ENCODE data around the gene KRT24.

KRT24 gene

GRCh38 chr17:40687106-40687505 lies 16.4 kb downstream of the KRT24 start:
- FAIRE-seq: no peak

GRCh38 chr17:40686192-40686591 lies 17.4 kb downstream of the KRT24 start:
- peak; percentile 94 for FAIRE-seq

GRCh38 chr17:40680998-40681397 lies 22.6 kb downstream of the KRT24 start:
- FAIRE-seq: no peak

GRCh38 chr17:40679523-40679907 lies 24.0 kb downstream of the KRT24 start:
- no peak for FAIRE-seq

GRCh38 chr17:40678902-40679522 lies 24.5 kb downstream of the KRT24 start:
- no peak for FAIRE-seq

- FAIRE-seq: no peak
These were observed 27.6 kb downstream of the KRT24 start for GRCh38 chr17:40675905-40676304.

GRCh38 chr17:40672654-40673053 lies 30.9 kb downstream of the KRT24 start:
- FAIRE-seq: no peak

- no peak for FAIRE-seq
These were observed 32.3 kb downstream of the KRT24 start for GRCh38 chr17:40671282-40671681.

- FAIRE-seq: no peak
These were observed 37.2 kb downstream of the KRT24 start for GRCh38 chr17:40666331-40666730.

- FAIRE-seq: peak; percentile 82
These were observed 38.8 kb downstream of the KRT24 start, which contains the start of gene KRT222 for GRCh38 chr17:40664582-40665333. KRT222 (minus strand) TSS chr17:40665177; CDS start chr17:40665099, 78 bp downstream.

- no peak for FAIRE-seq
These were observed 40.3 kb downstream of the KRT24 start for GRCh38 chr17:40663252-40663651.

- FAIRE-seq: no peak
These were observed 43.6 kb downstream of the KRT24 start for GRCh38 chr17:40659911-40660310.

GRCh38 chr17:40658396-40658795 lies 45.2 kb downstream of the KRT24 start:
- FAIRE-seq: no peak

GRCh38 chr17:40651939-40652338 lies 51.6 kb downstream of the KRT24 start:
- FAIRE-seq: no peak

GRCh38 chr17:40648384-40648968 lies 55.1 kb downstream of the KRT24 start:
- no peak for FAIRE-seq
